ENCODE data around the gene GP1BA. TPM values are rescaled to one million over a fixed set of nuclear protein-coding genes. Genes with fewer than 3 reads are reported as not detected.

Gene GP1BA
- total RNA-seq, 4 donors from 2014 or later = not detected

GRCh38 chr17:4892499-4893221 is 39.4 kb upstream of the GP1BA start:
- Histone ChIP-seq H3K9me3 (no peaks in the 10 kb centered on the region), H3K4me1 (no peaks in the 10 kb centered on the region), H3K4me3 (no peak overlapping the region), H3K27me3 (no peaks in the 10 kb centered on the region), H3K36me3 (peaks cover 89% of the 10 kb centered on the region), H3K27ac (no peak overlapping the region)
- 86% methylated on average over 9 of the region's 23 CpGs for WGBS
- TF ChIP-seq POLR2A (IDR thresholded peaks at IDR 0.05) (no peak), CTCF (IDR thresholded peaks at IDR 0.05) (no peak), POLR2AphosphoS5 (IDR thresholded peaks at IDR 0.05) (no peak), EP300 (IDR thresholded peaks at IDR 0.05) (no peak)
- no peak for DNase-seq (ENCODE audit: low spot score in 2 of 2)

GRCh38 chr17:4893272-4893671 is 38.8 kb upstream of the GP1BA start:
- Histone ChIP-seq H3K27me3 (no peaks in the 10 kb centered on the region), H3K4me1 (peaks cover 3% of the 10 kb centered on the region), H3K36me3 (peaks cover 83% of the 10 kb centered on the region), H3K27ac (no peak overlapping the region), H3K4me3 (no peak overlapping the region), H3K9me3 (no peaks in the 10 kb centered on the region)
- WGBS = 92% methylated on average over 18 of the region's 18 CpGs
- DNase-seq (ENCODE audit: low spot score in 2 of 2) = no peak
- TF ChIP-seq EP300 (IDR thresholded peaks at IDR 0.05) = no peak
- TF ChIP-seq POLR2A (IDR thresholded peaks at IDR 0.05) = no peak
- no peak for TF ChIP-seq POLR2AphosphoS5 (IDR thresholded peaks at IDR 0.05)
- no peak for TF ChIP-seq CTCF (IDR thresholded peaks at IDR 0.05)

GRCh38 chr17:4893721-4894560 is 38.1 kb upstream of the GP1BA start:
- no peak overlapping the region for H3K4me3 ChIP-seq
- peaks cover 10% of the 10 kb centered on the region for H3K4me1 ChIP-seq
- no peaks in the 10 kb centered on the region for H3K9me3 ChIP-seq
- H3K27me3 ChIP-seq = no peaks in the 10 kb centered on the region
- WGBS = 88% methylated on average over 20 of the region's 31 CpGs
- H3K27ac ChIP-seq = no peak overlapping the region
- H3K36me3 ChIP-seq = peaks cover 81% of the 10 kb centered on the region
- TF ChIP-seq EP300 (IDR thresholded peaks at IDR 0.05) = no peak
- no peak for TF ChIP-seq POLR2AphosphoS5 (IDR thresholded peaks at IDR 0.05)
- TF ChIP-seq CTCF (IDR thresholded peaks at IDR 0.05) = no peak
- no peak for DNase-seq (ENCODE audit: low spot score in 2 of 2)

- Histone ChIP-seq H3K36me3 (peaks cover 72% of the 10 kb centered on the region), H3K4me3 (no peak overlapping the region), H3K4me1 (peaks cover 22% of the 10 kb centered on the region), H3K9me3 (no peaks in the 10 kb centered on the region), H3K27me3 (no peaks in the 10 kb centered on the region), H3K27ac (no peak overlapping the region)
- TF ChIP-seq POLR2A (IDR thresholded peaks at IDR 0.05) (no peak), CTCF (IDR thresholded peaks at IDR 0.05) (no peak), EP300 (IDR thresholded peaks at IDR 0.05) (no peak), POLR2AphosphoS5 (IDR thresholded peaks at IDR 0.05) (no peak)
- no peak for DNase-seq (ENCODE audit: low spot score in 2 of 2)
- 90% methylated on average over 13 of the region's 13 CpGs for WGBS
Observed at GRCh38 chr17:4895121-4895520, 37.0 kb upstream of the GP1BA start.

GRCh38 chr17:4895657-4896331 is 36.3 kb upstream of the GP1BA start:
- TF ChIP-seq EP300 (IDR thresholded peaks at IDR 0.05) (no peak), POLR2A (IDR thresholded peaks at IDR 0.05) (no peak), POLR2AphosphoS5 (IDR thresholded peaks at IDR 0.05) (no peak), CTCF (IDR thresholded peaks at IDR 0.05) (peak in 1 of 2 donors; percentile 12)

More at GRCh38 chr17:4895657-4896331, 36.3 kb upstream of the GP1BA start:
- 79% methylated on average over 27 of the region's 27 CpGs for WGBS
- Histone ChIP-seq H3K27me3 (no peaks in the 10 kb centered on the region), H3K27ac (no peak overlapping the region), H3K9me3 (no peaks in the 10 kb centered on the region), H3K4me3 (no peak overlapping the region), H3K4me1 (peaks cover 28% of the 10 kb centered on the region), H3K36me3 (peaks cover 66% of the 10 kb centered on the region)
- no peak for DNase-seq (ENCODE audit: low spot score in 2 of 2)

Data from suprapubic skin (tissue), 4 donors.